Neuron (in vitro differentiated cells): ENCODE data around the gene NDUFC2.
"Not testable (repeated sequence)": the region's sequence is repeated elsewhere in the genome, so short reads cannot be mapped to it uniquely, and the experiment has no call there.

ENCODE experiments used
- H2AFZ ChIP-seq: one replicate; pipeline ENCODE4 v1.6.1; 2013; ENCODE audit warnings: low read depth, mild to moderate bottlenecking, inconsistent platforms, low read length, moderate library complexity
- H3K27me3 ChIP-seq: one replicate; pipeline ENCODE4 v1.6.1; 2013; ENCODE audit warnings: low read length; ENCODE audit not compliant: insufficient read depth
- H3K36me3 ChIP-seq: one replicate; pipeline ENCODE4 v1.6.1; 2013; ENCODE audit warnings: low read length; ENCODE audit not compliant: insufficient read depth
- H3K4me1 ChIP-seq: one replicate; pipeline ENCODE4 v1.6.1; 2013; ENCODE audit warnings: low read length; ENCODE audit not compliant: insufficient read depth
- H3K4me3 ChIP-seq: 2 replicates; pipeline ENCODE4 v1.5.1; 2013; ENCODE audit warnings: mild to moderate bottlenecking, low read length, moderate library complexity
- H3K9me3 ChIP-seq: one replicate; pipeline ENCODE4 v1.6.1; 2013; ENCODE audit warnings: low read length

Gene NDUFC2

GRCh38 chr11:78039919-78040671, 39.6 kb downstream of the NDUFC2 start:
- Histone ChIP-seq H3K4me3 (no peak overlapping the region), H2AFZ (no peak overlapping the region), H3K27me3 (no peaks in the 10 kb centered on the region), H3K9me3 (no peaks in the 10 kb centered on the region), H3K36me3 (no peaks in the 10 kb centered on the region), H3K4me1 (no peaks in the 10 kb centered on the region)

- no peaks in the 10 kb centered on the region for H3K36me3 ChIP-seq
- H3K9me3 ChIP-seq, result no peaks in the 10 kb centered on the region
- no peak overlapping the region for H2AFZ ChIP-seq
- H3K4me3 ChIP-seq, result no peak overlapping the region
- H3K27me3 ChIP-seq, result no peaks in the 10 kb centered on the region
- no peaks in the 10 kb centered on the region for H3K4me1 ChIP-seq
Observed at GRCh38 chr11:78039391-78039918, 40.2 kb downstream of the NDUFC2 start.

- Histone ChIP-seq H3K9me3 (no peaks in the 10 kb centered on the region), H2AFZ (no peak overlapping the region), H3K36me3 (no peaks in the 10 kb centered on the region), H3K4me1 (no peaks in the 10 kb centered on the region), H3K27me3 (no peaks in the 10 kb centered on the region), H3K4me3 (no peak overlapping the region)
Observed at GRCh38 chr11:78038697-78039313, 40.9 kb downstream of the NDUFC2 start.

GRCh38 chr11:78037825-78038620, 41.6 kb downstream of the NDUFC2 start:
- no peaks in the 10 kb centered on the region for H3K9me3 ChIP-seq
- no peaks in the 10 kb centered on the region for H3K4me1 ChIP-seq
- H3K36me3 ChIP-seq, result no peaks in the 10 kb centered on the region
- H3K27me3 ChIP-seq, result no peaks in the 10 kb centered on the region
- no peak overlapping the region for H3K4me3 ChIP-seq
- no peak overlapping the region for H2AFZ ChIP-seq

GRCh38 chr11:78037056-78037455, 42.6 kb downstream of the NDUFC2 start:
- Histone ChIP-seq H3K4me1 (no peaks in the 10 kb centered on the region), H2AFZ (no peak overlapping the region), H3K9me3 (no peaks in the 10 kb centered on the region), H3K4me3 (no peak overlapping the region), H3K36me3 (no peaks in the 10 kb centered on the region), H3K27me3 (no peaks in the 10 kb centered on the region)

- H3K27me3 ChIP-seq, result no peaks in the 10 kb centered on the region
- no peaks in the 10 kb centered on the region for H3K9me3 ChIP-seq
Observed at GRCh38 chr11:78036313-78036712, 43.3 kb downstream of the NDUFC2 start.

GRCh38 chr11:78034623-78035022, 45.0 kb downstream of the NDUFC2 start:
- H3K27me3 ChIP-seq, result no peaks in the 10 kb centered on the region
- H3K9me3 ChIP-seq, result no peaks in the 10 kb centered on the region
- H2AFZ ChIP-seq, result no peak overlapping the region
- no peak overlapping the region for H3K4me3 ChIP-seq
- H3K36me3 ChIP-seq, result no peaks in the 10 kb centered on the region
- peaks cover 9% of the 10 kb centered on the region for H3K4me1 ChIP-seq

More at GRCh38 chr11:78036313-78036712, 43.3 kb downstream of the NDUFC2 start:
- no peaks in the 10 kb centered on the region for H3K36me3 ChIP-seq
- no peaks in the 10 kb centered on the region for H3K4me1 ChIP-seq
- H3K4me3 ChIP-seq, result no peak overlapping the region
- no peak overlapping the region for H2AFZ ChIP-seq

GRCh38 chr11:78033040-78033439, 46.6 kb downstream of the NDUFC2 start:
- Histone ChIP-seq H3K4me3 (no peak overlapping the region), H3K36me3 (no peaks in the 10 kb centered on the region), H2AFZ (no peak overlapping the region), H3K9me3 (no peaks in the 10 kb centered on the region), H3K4me1 (peaks cover 9% of the 10 kb centered on the region), H3K27me3 (no peaks in the 10 kb centered on the region)

GRCh38 chr11:78032090-78032489, 47.6 kb downstream of the NDUFC2 start:
- H2AFZ ChIP-seq, result no peak overlapping the region
- H3K4me3 ChIP-seq, result no peak overlapping the region
- no peaks in the 10 kb centered on the region for H3K9me3 ChIP-seq
- peaks cover 9% of the 10 kb centered on the region for H3K4me1 ChIP-seq
- no peaks in the 10 kb centered on the region for H3K36me3 ChIP-seq
- H3K27me3 ChIP-seq, result no peaks in the 10 kb centered on the region

GRCh38 chr11:78031629-78032028, 48.0 kb downstream of the NDUFC2 start:
- H3K9me3 ChIP-seq, result no peaks in the 10 kb centered on the region
- no peaks in the 10 kb centered on the region for H3K36me3 ChIP-seq
- H3K27me3 ChIP-seq, result no peaks in the 10 kb centered on the region
- H2AFZ ChIP-seq, result no peak overlapping the region
- no peak overlapping the region for H3K4me3 ChIP-seq
- peaks cover 9% of the 10 kb centered on the region for H3K4me1 ChIP-seq

GRCh38 chr11:78030429-78031325, 49.0 kb downstream of the NDUFC2 start:
- no peak overlapping the region for H3K4me3 ChIP-seq
- no peaks in the 10 kb centered on the region for H3K9me3 ChIP-seq
- no peaks in the 10 kb centered on the region for H3K36me3 ChIP-seq
- peaks cover 9% of the 10 kb centered on the region for H3K4me1 ChIP-seq
- peak overlapping the region; percentile 46 for H2AFZ ChIP-seq
- H3K27me3 ChIP-seq, result no peaks in the 10 kb centered on the region

- not testable (repeated sequence) for H3K4me1 ChIP-seq, H3K27me3 ChIP-seq, H3K36me3 ChIP-seq, H3K9me3 ChIP-seq, H2AFZ ChIP-seq, H3K4me3 ChIP-seq
Observed at GRCh38 chr11:78028423-78028822, 51.2 kb downstream of the NDUFC2 start.
